ENCODE data around the gene RNF182.

Gene RNF182

GRCh38 chr6:14023855-14024254, 99.1 kb downstream of the RNF182 start:
- H3K4me3 ChIP-seq (ENCODE audit: low read length) = no peak overlapping the region
- no peaks in the 10 kb centered on the region for H3K36me3 ChIP-seq (ENCODE audit: control insufficient read depth, low read depth, low read length)
- no peak overlapping the region for H3K9ac ChIP-seq (ENCODE audit: low read length)
- peaks cover 21% of the 10 kb centered on the region for H3K4me1 ChIP-seq (ENCODE audit: control insufficient read depth, low read depth, low read length)
- H3K9me3 ChIP-seq (ENCODE audit: control insufficient read depth, low read depth, low read length) = no peaks in the 10 kb centered on the region
- no peak overlapping the region for H3K27ac ChIP-seq (ENCODE audit: low read length)
- no peaks in the 10 kb centered on the region for H3K27me3 ChIP-seq (ENCODE audit: control insufficient read depth, insufficient read depth, low read length)

- H3K36me3 ChIP-seq (ENCODE audit: control insufficient read depth, low read depth, low read length) = no peaks in the 10 kb centered on the region
- H3K9me3 ChIP-seq (ENCODE audit: control insufficient read depth, low read depth, low read length) = no peaks in the 10 kb centered on the region
- no peak overlapping the region for H3K9ac ChIP-seq (ENCODE audit: low read length)
- no peak overlapping the region for H3K27ac ChIP-seq (ENCODE audit: low read length)
- H3K4me1 ChIP-seq (ENCODE audit: control insufficient read depth, low read depth, low read length) = peaks cover 21% of the 10 kb centered on the region
- no peaks in the 10 kb centered on the region for H3K27me3 ChIP-seq (ENCODE audit: control insufficient read depth, insufficient read depth, low read length)
- H3K4me3 ChIP-seq (ENCODE audit: low read length) = no peak overlapping the region
Observed at GRCh38 chr6:14025160-14025559, 100.4 kb downstream of the RNF182 start.

- Histone ChIP-seq H3K27ac (ENCODE audit: low read length) (no peak overlapping the region), H3K9ac (ENCODE audit: low read length) (no peak overlapping the region), H3K36me3 (ENCODE audit: control insufficient read depth, low read depth, low read length) (no peaks in the 10 kb centered on the region), H3K9me3 (ENCODE audit: control insufficient read depth, low read depth, low read length) (no peaks in the 10 kb centered on the region), H3K27me3 (ENCODE audit: control insufficient read depth, insufficient read depth, low read length) (no peaks in the 10 kb centered on the region), H3K4me1 (ENCODE audit: control insufficient read depth, low read depth, low read length) (peaks cover 11% of the 10 kb centered on the region), H3K4me3 (ENCODE audit: low read length) (no peak overlapping the region)
Observed at GRCh38 chr6:14026831-14027539, 102.2 kb downstream of the RNF182 start.

GRCh38 chr6:14028631-14029030, 103.9 kb downstream of the RNF182 start:
- no peak overlapping the region for H3K9ac ChIP-seq (ENCODE audit: low read length)
- no peaks in the 10 kb centered on the region for H3K27me3 ChIP-seq (ENCODE audit: control insufficient read depth, insufficient read depth, low read length)
- H3K27ac ChIP-seq (ENCODE audit: low read length) = no peak overlapping the region
- no peak overlapping the region for H3K4me3 ChIP-seq (ENCODE audit: low read length)
- no peaks in the 10 kb centered on the region for H3K9me3 ChIP-seq (ENCODE audit: control insufficient read depth, low read depth, low read length)
- peaks cover 11% of the 10 kb centered on the region for H3K4me1 ChIP-seq (ENCODE audit: control insufficient read depth, low read depth, low read length)
- H3K36me3 ChIP-seq (ENCODE audit: control insufficient read depth, low read depth, low read length) = no peaks in the 10 kb centered on the region

GRCh38 chr6:14029605-14030004, 104.9 kb downstream of the RNF182 start:
- Histone ChIP-seq H3K4me1 (ENCODE audit: control insufficient read depth, low read depth, low read length) (peaks cover 3% of the 10 kb centered on the region), H3K9me3 (ENCODE audit: control insufficient read depth, low read depth, low read length) (no peaks in the 10 kb centered on the region), H3K36me3 (ENCODE audit: control insufficient read depth, low read depth, low read length) (no peaks in the 10 kb centered on the region), H3K27me3 (ENCODE audit: control insufficient read depth, insufficient read depth, low read length) (no peaks in the 10 kb centered on the region), H3K27ac (ENCODE audit: low read length) (no peak overlapping the region), H3K9ac (ENCODE audit: low read length) (no peak overlapping the region), H3K4me3 (ENCODE audit: low read length) (no peak overlapping the region)

All from iPS-18a (cell line).